SK-N-MC (cell line): ENCODE results near the gene DNAJA4.

Experiments
- EZH2 ChIP-seq: fragments of 200-600 bp; sonication (generic); IDR thresholded peaks from one replicate; pipeline ENCODE4 v1.6.1; 2017; ENCODE audit warnings: antibody characterized with exemption
- POLR2AphosphoS5 ChIP-seq: IDR thresholded peaks from 2 replicates; pipeline ENCODE4 v1.6.1; 2012; ENCODE audit warnings: mild to moderate bottlenecking, low read depth, low read length, borderline replicate concordance

- TF ChIP-seq EZH2 (no peak), POLR2AphosphoS5 (no peak)
These were observed 49.8 kb downstream of the DNAJA4 start for GRCh38 chr15:78314181-78314581.
